Neuron (in vitro differentiated cells): ENCODE measurements around the gene NRBP1.
"Not testable (repeated sequence)": the region's sequence is repeated elsewhere in the genome, so short reads cannot be mapped to it uniquely, and the experiment has no call there.

ENCODE experiments used
- H2AFZ ChIP-seq: one replicate; pipeline ENCODE4 v1.6.1; 2013; ENCODE audit warnings: low read depth, mild to moderate bottlenecking, inconsistent platforms, low read length, moderate library complexity
- H3K27me3 ChIP-seq: one replicate; pipeline ENCODE4 v1.6.1; 2013; ENCODE audit warnings: low read length; ENCODE audit not compliant: insufficient read depth
- H3K36me3 ChIP-seq: one replicate; pipeline ENCODE4 v1.6.1; 2013; ENCODE audit warnings: low read length; ENCODE audit not compliant: insufficient read depth
- H3K4me1 ChIP-seq: one replicate; pipeline ENCODE4 v1.6.1; 2013; ENCODE audit warnings: low read length; ENCODE audit not compliant: insufficient read depth
- H3K4me3 ChIP-seq: 2 replicates; pipeline ENCODE4 v1.5.1; 2013; ENCODE audit warnings: mild to moderate bottlenecking, low read length, moderate library complexity
- H3K9me3 ChIP-seq: one replicate; pipeline ENCODE4 v1.6.1; 2013; ENCODE audit warnings: low read length

The NRBP1 gene

GRCh38 chr2:27407798-27408491 is 20.5 kb upstream of the NRBP1 start:
- no peaks in the 10 kb centered on the region for H3K27me3 ChIP-seq
- H2AFZ ChIP-seq: no peak overlapping the region
- H3K4me3 ChIP-seq: peak overlapping the region; percentile 56

DNA sequence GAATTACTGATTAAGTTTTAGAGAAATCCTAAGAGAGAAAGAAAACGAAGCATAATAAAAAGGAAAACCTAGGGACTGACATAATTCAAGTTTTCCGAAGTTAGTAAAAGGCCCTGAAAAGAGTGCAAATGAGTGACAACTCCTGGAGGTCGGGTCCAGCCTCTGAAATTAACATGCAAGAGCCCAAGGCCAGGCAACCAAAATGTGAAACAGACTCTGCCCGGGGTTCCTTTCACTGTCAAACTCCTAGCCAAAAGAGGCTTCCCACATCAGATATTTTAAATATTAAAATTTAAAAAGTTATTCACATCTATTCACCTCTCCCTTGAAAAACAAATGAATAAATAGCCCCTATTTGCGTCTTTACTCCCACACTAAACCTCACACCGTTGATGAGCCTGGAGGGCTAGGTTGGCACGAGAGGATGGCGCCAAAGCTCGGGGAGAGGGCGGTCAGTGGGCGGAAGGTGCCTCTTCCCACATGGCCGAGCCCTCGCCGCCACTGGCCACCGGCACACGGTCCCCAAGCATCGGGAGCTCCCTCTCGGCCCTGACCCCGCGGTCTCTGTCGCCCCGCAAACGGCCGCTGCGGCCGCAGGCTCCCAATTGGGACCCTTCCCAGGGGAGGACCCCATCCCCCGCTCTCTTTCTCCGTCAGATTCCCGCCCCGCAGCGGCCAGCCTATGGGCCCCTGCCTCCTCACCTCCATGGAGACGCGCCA is 19.7 kb upstream of the NRBP1 start:
- H2AFZ ChIP-seq: peak overlapping the region; percentile 96
- no peaks in the 10 kb centered on the region for H3K27me3 ChIP-seq
- peaks cover 18% of the 10 kb centered on the region for H3K36me3 ChIP-seq
- peak overlapping the region; percentile 56 for H3K4me3 ChIP-seq
- H3K9me3 ChIP-seq: no peaks in the 10 kb centered on the region
- H3K4me1 ChIP-seq: peaks cover 15% of the 10 kb centered on the region

More at GRCh38 chr2:27407798-27408491, 20.5 kb upstream of the NRBP1 start:
- Histone ChIP-seq H3K4me1 (peaks cover 15% of the 10 kb centered on the region), H3K36me3 (peaks cover 18% of the 10 kb centered on the region), H3K9me3 (no peaks in the 10 kb centered on the region)

- H3K9me3 ChIP-seq: no peaks in the 10 kb centered on the region
- H3K4me3 ChIP-seq: peak within 1 kb of the TSS; percentile 56
- H3K36me3 ChIP-seq: peaks cover 18% of the 10 kb centered on the region
- H3K4me1 ChIP-seq: peaks cover 15% of the 10 kb centered on the region
- H3K27me3 ChIP-seq: no peaks in the 10 kb centered on the region
- H2AFZ ChIP-seq: peak within 1 kb of the TSS; percentile 96
These were observed 18.9 kb upstream of the NRBP1 start, which contains the start of gene PPM1G for GRCh38 chr2:27409321-27410073. TSS of gene PPM1G (minus strand) at chr2:27409591. CDS start at chr2:27409422, 169 bp downstream.

DNA sequence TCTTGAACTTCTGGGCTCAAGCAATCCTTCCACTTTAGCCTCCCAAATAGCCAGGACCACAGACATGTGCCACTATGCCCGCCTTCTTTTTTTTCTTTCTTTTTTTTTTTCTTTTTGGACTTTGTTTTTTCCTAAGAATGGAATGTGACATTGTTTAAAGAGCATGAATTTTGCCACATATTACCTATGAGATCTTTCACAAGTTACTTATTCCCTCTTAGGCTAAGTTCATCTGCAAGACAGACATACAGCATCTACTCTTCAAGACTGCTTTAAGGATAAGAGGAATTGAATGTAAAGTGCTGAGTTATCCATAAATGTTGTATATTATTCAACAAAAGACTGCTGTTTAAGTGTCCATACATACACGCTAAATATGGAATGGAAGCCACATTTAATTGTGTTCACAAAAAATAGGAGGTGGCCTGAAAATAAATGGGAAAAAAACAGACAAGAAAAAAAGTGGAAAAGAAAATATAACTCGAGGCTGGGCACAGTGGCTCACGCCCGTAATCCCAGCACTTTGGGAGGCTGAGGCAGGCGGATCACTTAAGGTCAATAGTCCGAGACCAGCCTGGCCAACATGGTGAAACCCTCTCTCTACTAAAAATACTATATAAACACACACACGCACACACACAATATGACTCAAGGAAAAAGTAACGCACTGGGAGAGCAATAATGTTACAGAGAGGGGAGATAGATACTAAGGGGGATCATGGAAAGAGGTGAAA is 15.8 kb upstream of the NRBP1 start:
- H3K36me3 ChIP-seq: peaks cover under 1% of the 10 kb centered on the region
- no peaks in the 10 kb centered on the region for H3K9me3 ChIP-seq
- H3K27me3 ChIP-seq: no peaks in the 10 kb centered on the region
- peaks cover 12% of the 10 kb centered on the region for H3K4me1 ChIP-seq
- H3K4me3 ChIP-seq: no peak overlapping the region
- H2AFZ ChIP-seq: no peak overlapping the region

DNA sequence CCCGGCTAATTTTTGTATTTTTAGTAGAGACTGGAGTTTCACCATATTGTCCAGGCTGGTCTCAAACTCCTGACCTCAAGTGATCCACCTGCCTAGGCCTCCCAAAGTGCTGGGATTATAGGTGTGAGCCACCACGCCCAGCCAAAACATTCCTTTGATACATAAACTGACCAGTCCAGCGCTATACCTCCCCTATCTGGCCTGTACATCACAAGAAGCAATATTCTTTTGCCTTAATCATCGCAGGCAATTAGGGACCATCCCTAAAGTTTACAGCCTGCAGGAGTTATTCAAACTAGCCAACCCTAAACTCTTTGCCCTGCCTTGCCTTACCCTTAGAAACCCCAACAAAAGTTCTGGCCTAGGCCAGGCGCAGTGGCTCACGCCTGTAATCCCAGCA is 12.3 kb upstream of the NRBP1 start:
- H3K4me3 ChIP-seq: no peak overlapping the region
- H3K9me3 ChIP-seq: no peaks in the 10 kb centered on the region
- no peaks in the 10 kb centered on the region for H3K4me1 ChIP-seq
- no peak overlapping the region for H2AFZ ChIP-seq
- H3K36me3 ChIP-seq: no peaks in the 10 kb centered on the region
- no peaks in the 10 kb centered on the region for H3K27me3 ChIP-seq

DNA sequence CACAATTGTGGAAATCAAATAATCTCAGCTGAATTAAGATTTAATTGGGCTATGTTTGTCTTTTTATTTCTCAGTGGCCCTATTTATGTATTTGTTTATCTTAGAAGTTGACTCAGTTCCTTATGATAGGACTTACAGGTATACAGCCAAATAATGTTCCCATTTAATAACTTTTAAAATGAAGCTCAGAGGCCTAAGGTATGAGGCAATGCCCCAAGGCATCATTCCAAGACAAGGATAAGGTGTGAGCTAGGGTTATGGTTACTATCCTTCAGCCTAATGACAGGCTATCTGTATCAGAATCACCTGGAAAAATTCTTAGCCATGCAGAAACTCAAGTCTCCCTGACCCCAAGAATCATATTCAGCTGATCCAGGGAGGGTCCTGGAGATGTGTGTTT is 7.4 kb upstream of the NRBP1 start:
- no peaks in the 10 kb centered on the region for H3K9me3 ChIP-seq
- H3K36me3 ChIP-seq: no peaks in the 10 kb centered on the region
- H3K4me3 ChIP-seq: no peak overlapping the region
- no peaks in the 10 kb centered on the region for H3K4me1 ChIP-seq
- H2AFZ ChIP-seq: no peak overlapping the region
- no peaks in the 10 kb centered on the region for H3K27me3 ChIP-seq

- H3K27me3 ChIP-seq: no peaks in the 10 kb centered on the region
- no peaks in the 10 kb centered on the region for H3K36me3 ChIP-seq
- no peaks in the 10 kb centered on the region for H3K4me1 ChIP-seq
These were observed 6.7 kb upstream of the NRBP1 start for GRCh38 chr2:27421660-27422250.

GRCh38 chr2:27422958-27423357 is 5.5 kb upstream of the NRBP1 start:
- H3K27me3 ChIP-seq: no peaks in the 10 kb centered on the region
- no peak overlapping the region for H3K4me3 ChIP-seq
- no peaks in the 10 kb centered on the region for H3K36me3 ChIP-seq
- H3K4me1 ChIP-seq: peaks cover 8% of the 10 kb centered on the region
- H2AFZ ChIP-seq: no peak overlapping the region
- H3K9me3 ChIP-seq: no peaks in the 10 kb centered on the region

More at GRCh38 chr2:27421660-27422250, 6.7 kb upstream of the NRBP1 start:
- Histone ChIP-seq H3K9me3 (no peaks in the 10 kb centered on the region), H3K4me3 (no peak overlapping the region), H2AFZ (no peak overlapping the region)

DNA sequence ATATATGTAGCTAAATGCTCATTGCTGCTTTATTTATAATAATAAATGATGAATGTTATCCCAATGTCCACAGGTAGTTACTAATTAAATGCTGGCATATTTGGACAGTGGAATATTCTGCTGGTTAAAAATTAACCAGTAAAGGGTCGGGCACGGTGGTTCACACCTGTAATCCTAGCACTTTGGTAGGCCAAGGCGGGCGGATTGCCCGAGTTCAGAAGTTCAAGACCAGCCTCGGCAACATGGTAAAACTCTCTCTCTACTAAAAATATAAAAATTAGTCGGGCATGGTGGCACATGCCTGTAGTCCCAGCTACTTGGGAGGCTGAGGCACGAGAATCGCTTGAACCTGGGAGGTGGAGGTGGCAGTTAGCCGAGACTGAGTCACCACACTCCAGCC is 3.4 kb upstream of the NRBP1 start:
- not testable (repeated sequence) for H3K9me3 ChIP-seq, H3K27me3 ChIP-seq, H3K36me3 ChIP-seq, H2AFZ ChIP-seq, H3K4me3 ChIP-seq
- H3K4me1 ChIP-seq: peaks cover 16% of the 10 kb centered on the region

GRCh38 chr2:27427863-27428212 is 593 bp upstream of the NRBP1 start:
- H2AFZ ChIP-seq: peak overlapping the region; percentile 78

DNA sequence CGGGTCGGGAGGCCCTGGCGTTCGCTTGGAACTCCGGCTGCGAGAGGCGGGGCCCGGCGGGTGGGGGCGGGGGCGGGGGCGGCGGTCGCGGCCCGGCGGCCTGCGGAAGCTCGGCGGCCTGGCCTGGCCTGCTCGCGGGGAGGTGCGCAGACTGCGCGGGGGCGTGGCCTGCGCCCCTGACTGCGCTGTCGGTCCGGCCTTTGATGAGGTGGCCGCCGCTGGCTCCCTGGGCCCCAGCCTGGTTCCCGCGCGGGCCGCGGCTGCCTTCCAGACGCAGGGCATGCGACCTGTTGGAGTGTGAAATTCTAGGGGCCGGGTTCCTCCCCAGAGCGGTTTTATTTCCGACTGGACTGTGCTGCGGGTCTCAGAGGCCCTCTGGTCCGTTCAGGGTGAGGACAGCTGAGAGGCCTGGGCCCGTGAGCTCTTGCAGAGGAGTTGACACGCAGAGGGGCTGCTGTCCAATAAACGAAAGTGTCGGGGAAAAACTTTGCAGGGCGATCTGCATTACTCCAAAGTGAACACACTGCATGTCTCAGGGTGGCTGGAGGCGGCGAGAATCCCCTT is 629 bp downstream of the NRBP1 start:
- H3K4me3 ChIP-seq: peak overlapping the region; percentile 57
- no peaks in the 10 kb centered on the region for H3K9me3 ChIP-seq
- no peaks in the 10 kb centered on the region for H3K27me3 ChIP-seq
- peaks cover 21% of the 10 kb centered on the region for H3K4me1 ChIP-seq
- peaks cover 16% of the 10 kb centered on the region for H3K36me3 ChIP-seq
- H2AFZ ChIP-seq: no peak overlapping the region

More at GRCh38 chr2:27427863-27428212, 593 bp upstream of the NRBP1 start:
- Histone ChIP-seq H3K4me1 (peaks cover 21% of the 10 kb centered on the region), H3K9me3 (no peaks in the 10 kb centered on the region), H3K27me3 (no peaks in the 10 kb centered on the region), H3K4me3 (peak overlapping the region; percentile 57), H3K36me3 (peaks cover 5% of the 10 kb centered on the region)

- no peak overlapping the region for H2AFZ ChIP-seq
- H3K9me3 ChIP-seq: no peaks in the 10 kb centered on the region
- H3K27me3 ChIP-seq: no peaks in the 10 kb centered on the region
- H3K4me3 ChIP-seq: no peak overlapping the region
- peaks cover 39% of the 10 kb centered on the region for H3K36me3 ChIP-seq
- H3K4me1 ChIP-seq: peaks cover 21% of the 10 kb centered on the region
These were observed 3.0 kb downstream of the NRBP1 start for GRCh38 chr2:27431395-27431794.
